Measurements from ENCODE around the gene GORASP2. TPM values are rescaled to one million over a fixed set of nuclear protein-coding genes. Genes with fewer than 3 reads are reported as not detected.

The GORASP2 gene
- 127 and 148 TPM in 2 replicates for polyA plus RNA-seq (2012; rRNA removed)
- polyA plus RNA-seq (2012; cell fraction: cytosol; rRNA removed) = 111 and 119 TPM in 2 replicates
- 62.1 and 103 TPM in 2 replicates for polyA plus RNA-seq (2012; cell fraction: nucleus; rRNA removed)

DNA sequence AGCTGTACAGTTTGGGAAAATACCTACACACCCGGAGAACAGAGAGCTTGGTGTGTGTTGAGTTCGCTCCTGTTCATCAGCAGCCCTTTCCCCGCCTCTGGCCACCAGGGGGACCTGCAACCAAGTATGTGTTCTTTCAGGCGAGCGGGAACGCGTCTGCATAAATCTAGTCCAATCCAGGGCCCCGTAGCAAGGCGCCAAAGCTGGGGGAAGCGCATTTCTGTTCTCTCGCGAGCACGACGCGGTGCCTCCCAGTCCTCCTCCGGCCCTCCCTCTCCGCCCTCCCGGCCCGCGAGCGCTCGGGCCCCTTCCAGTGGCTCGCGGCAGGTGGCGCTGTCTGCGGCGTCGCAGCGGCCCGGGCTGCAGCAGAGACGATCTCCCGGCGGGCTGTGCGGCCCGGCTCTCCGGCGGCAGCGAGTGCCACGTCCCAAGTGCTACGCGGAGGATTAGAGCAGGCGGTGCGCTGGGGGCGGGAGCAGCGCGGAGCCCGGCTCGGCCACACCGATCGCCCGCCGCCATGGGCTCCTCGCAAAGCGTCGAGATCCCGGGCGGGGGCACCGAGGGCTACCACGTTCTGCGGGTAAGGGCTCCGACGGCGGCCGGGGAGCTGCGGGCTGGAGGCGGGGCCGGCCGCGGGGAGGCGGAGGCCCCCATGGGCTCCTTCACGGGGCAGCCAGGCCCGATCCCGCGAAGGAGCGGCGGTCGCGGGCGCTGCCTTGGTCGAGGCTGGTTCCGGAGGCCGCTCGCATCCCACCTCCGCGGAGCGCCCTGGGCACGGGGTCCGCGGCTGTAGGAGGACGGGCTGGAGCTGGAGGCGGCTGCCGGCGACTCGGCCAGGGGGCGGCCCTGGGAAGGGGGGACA is at the start of gene GORASP2:
TSS of gene GORASP2 (plus strand) at position 430 of the 862 bp plus-strand sequence. CDS start at position 518, 88 bp downstream.
- WGBS (ENCODE audit: low lambda C conversion rate) = 2% methylated on average over 13 of the region's 95 CpGs
- CTCF ChIA-PET = interaction anchor here (0.6 to 3.9 kb wide), 59 partner anchors 9 to 1807 kb away, joined by 3 to 32 read pairs (median 4); partner anchors contain the start of genes METTL8 and TLK1
- peak within 1 kb of the TSS; percentile 90 to 92 for H3K27ac ChIP-seq (ENCODE audit: low read depth in 2 of 2, low read length in 1 of 2)
- peaks cover 49% of the 10 kb centered on the region for H3K79me2 ChIP-seq (ENCODE audit: insufficient read depth)
- no peaks in the 10 kb centered on the region for H3K9me3 ChIP-seq
- POLR2A ChIA-PET = interaction anchor here (0.5 to 1.4 kb wide), 3 partner anchors 48 to 488 kb away, joined by 4 to 5 read pairs (median 4); no protein-coding TSS in a partner anchor
- H3K9ac ChIP-seq = peak within 1 kb of the TSS; percentile 98
- H3K27me3 ChIP-seq (ENCODE audit: insufficient read depth) = no peaks in the 10 kb centered on the region
- H3K9me2 ChIP-seq = no peaks in the 10 kb centered on the region
- peaks cover 4 to 6% of the 10 kb centered on the region in 2 experiments for H3K36me3 ChIP-seq (replicated peaks in 1 of 2; ENCODE audit: control insufficient read depth in 1 of 2, insufficient read depth in 2 of 2, low read length in 1 of 2)
- peaks cover 43% of the 10 kb centered on the region for H4K20me1 ChIP-seq (ENCODE audit: insufficient read depth)
- peak within 1 kb of the TSS; percentile 95 to 96 for H3K4me3 ChIP-seq (ENCODE audit: low read depth in 2 of 2, low read length in 1 of 2)
- DNase-seq = peak; percentile 98
- peak within 1 kb of the TSS; percentile 85 for H3K4me2 ChIP-seq
- H3K4me1 ChIP-seq (ENCODE audit: control insufficient read depth in 1 of 2, insufficient read depth in 2 of 2, low read depth in 1 of 2, low read length in 1 of 2) = peaks cover 10 to 16% of the 10 kb centered on the region in 2 experiments
- peaks cover 11% of the 10 kb centered on the region for H3F3A ChIP-seq (replicated peaks; ENCODE audit: insufficient read depth)
- H2AFZ ChIP-seq (ENCODE audit: low read depth) = peak within 1 kb of the TSS; percentile 82
- TF ChIP-seq RXRA (IDR thresholded peaks at IDR 0.05; ENCODE audit: borderline replicate concordance, low read depth) = no peak
- peak; percentile 78 for TF ChIP-seq TAF1 (IDR thresholded peaks at IDR 0.05; ENCODE audit: borderline replicate concordance, low read depth, low read length)
- TF ChIP-seq RCOR1 (IDR thresholded peaks at IDR 0.05; ENCODE audit: low read length) = peak; percentile 59
- peak; percentile 64; the same call in 1 of the 2 replicates for TF ChIP-seq RFX5 (IDR thresholded peaks at IDR 0.05; ENCODE audit: low read length)
- TF ChIP-seq JUND (IDR thresholded peaks at IDR 0.05) = no peak
- TF ChIP-seq, protein P1, sequence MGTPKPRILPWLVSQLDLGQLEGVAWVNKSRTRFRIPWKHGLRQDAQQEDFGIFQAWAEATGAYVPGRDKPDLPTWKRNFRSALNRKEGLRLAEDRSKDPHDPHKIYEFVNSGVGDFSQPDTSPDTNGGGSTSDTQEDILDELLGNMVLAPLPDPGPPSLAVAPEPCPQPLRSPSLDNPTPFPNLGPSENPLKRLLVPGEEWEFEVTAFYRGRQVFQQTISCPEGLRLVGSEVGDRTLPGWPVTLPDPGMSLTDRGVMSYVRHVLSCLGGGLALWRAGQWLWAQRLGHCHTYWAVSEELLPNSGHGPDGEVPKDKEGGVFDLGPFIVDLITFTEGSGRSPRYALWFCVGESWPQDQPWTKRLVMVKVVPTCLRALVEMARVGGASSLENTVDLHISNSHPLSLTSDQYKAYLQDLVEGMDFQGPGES (IDR thresholded peaks at IDR 0.05; ENCODE audit: low read depth, low read length) = no peak
- TF ChIP-seq, protein P2, sequence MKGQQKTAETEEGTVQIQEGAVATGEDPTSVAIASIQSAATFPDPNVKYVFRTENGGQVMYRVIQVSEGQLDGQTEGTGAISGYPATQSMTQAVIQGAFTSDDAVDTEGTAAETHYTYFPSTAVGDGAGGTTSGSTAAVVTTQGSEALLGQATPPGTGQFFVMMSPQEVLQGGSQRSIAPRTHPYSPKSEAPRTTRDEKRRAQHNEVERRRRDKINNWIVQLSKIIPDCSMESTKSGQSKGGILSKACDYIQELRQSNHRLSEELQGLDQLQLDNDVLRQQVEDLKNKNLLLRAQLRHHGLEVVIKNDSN (IDR thresholded peaks at IDR 0.05; ENCODE audit: borderline replicate concordance, low read depth) = no peak; the same call in 1 of the 2 replicates
- 0 out of 2 replicates have a peak, but pooled peaks have one; percentile 26 for TF ChIP-seq GABPA (IDR thresholded peaks at IDR 0.05; ENCODE audit: low read depth)
- TF ChIP-seq TCF12 (IDR thresholded peaks at IDR 0.05) = peak; percentile 40; the same call in 1 of the 2 replicates
- TF ChIP-seq ELF1 (IDR thresholded peaks at IDR 0.05) = peak; percentile 75
- TF ChIP-seq FOXM1 (IDR thresholded peaks at IDR 0.05; ENCODE audit: low read depth) = 0 out of 2 replicates have a peak, but pooled peaks have one; percentile 34
- TF ChIP-seq, protein P3, sequence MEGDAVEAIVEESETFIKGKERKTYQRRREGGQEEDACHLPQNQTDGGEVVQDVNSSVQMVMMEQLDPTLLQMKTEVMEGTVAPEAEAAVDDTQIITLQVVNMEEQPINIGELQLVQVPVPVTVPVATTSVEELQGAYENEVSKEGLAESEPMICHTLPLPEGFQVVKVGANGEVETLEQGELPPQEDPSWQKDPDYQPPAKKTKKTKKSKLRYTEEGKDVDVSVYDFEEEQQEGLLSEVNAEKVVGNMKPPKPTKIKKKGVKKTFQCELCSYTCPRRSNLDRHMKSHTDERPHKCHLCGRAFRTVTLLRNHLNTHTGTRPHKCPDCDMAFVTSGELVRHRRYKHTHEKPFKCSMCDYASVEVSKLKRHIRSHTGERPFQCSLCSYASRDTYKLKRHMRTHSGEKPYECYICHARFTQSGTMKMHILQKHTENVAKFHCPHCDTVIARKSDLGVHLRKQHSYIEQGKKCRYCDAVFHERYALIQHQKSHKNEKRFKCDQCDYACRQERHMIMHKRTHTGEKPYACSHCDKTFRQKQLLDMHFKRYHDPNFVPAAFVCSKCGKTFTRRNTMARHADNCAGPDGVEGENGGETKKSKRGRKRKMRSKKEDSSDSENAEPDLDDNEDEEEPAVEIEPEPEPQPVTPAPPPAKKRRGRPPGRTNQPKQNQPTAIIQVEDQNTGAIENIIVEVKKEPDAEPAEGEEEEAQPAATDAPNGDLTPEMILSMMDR (IDR thresholded peaks at IDR 0.05) = peak; percentile 89
- TF ChIP-seq MEF2A (IDR thresholded peaks at IDR 0.05; ENCODE audit: borderline replicate concordance, low read depth) = no peak
- TF ChIP-seq SMC3 (IDR thresholded peaks at IDR 0.05; ENCODE audit: low read depth, low read length) = peak; percentile 44
- peak; percentile 20 for TF ChIP-seq NRF1 (IDR thresholded peaks at IDR 0.05; ENCODE audit: low read depth, low read length)
- TF ChIP-seq, protein P4, sequence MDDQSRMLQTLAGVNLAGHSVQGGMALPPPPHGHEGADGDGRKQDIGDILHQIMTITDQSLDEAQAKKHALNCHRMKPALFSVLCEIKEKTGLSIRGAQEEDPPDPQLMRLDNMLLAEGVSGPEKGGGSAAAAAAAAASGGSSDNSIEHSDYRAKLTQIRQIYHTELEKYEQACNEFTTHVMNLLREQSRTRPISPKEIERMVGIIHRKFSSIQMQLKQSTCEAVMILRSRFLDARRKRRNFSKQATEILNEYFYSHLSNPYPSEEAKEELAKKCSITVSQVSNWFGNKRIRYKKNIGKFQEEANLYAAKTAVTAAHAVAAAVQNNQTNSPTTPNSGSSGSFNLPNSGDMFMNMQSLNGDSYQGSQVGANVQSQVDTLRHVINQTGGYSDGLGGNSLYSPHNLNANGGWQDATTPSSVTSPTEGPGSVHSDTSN (IDR thresholded peaks at IDR 0.05) = peak; percentile 50; the same call in 1 of the 2 replicates
- no peak for TF ChIP-seq NFIC (IDR thresholded peaks at IDR 0.05; ENCODE audit: borderline replicate concordance)
- no peak for TF ChIP-seq GATA2 (CRISPR knock-in tag; IDR thresholded peaks at IDR 0.05)
- TF ChIP-seq MXI1 (IDR thresholded peaks at IDR 0.05; ENCODE audit: low read depth, low read length) = peak; percentile 83
- TF ChIP-seq, protein P5, sequence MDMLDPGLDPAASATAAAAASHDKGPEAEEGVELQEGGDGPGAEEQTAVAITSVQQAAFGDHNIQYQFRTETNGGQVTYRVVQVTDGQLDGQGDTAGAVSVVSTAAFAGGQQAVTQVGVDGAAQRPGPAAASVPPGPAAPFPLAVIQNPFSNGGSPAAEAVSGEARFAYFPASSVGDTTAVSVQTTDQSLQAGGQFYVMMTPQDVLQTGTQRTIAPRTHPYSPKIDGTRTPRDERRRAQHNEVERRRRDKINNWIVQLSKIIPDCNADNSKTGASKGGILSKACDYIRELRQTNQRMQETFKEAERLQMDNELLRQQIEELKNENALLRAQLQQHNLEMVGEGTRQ (IDR thresholded peaks at IDR 0.05; ENCODE audit: borderline replicate concordance, low read depth, low read length) = no peak
- TF ChIP-seq RAD21 (IDR thresholded peaks at IDR 0.05; ENCODE audit: low read length) = peak; percentile 62
- no peak; the same call in 1 of the 2 replicates for TF ChIP-seq TEAD4 (IDR thresholded peaks at IDR 0.05; ENCODE audit: borderline replicate concordance, insufficient read depth)
- TF ChIP-seq SIN3A (IDR thresholded peaks at IDR 0.05; ENCODE audit: borderline replicate concordance, low read depth, low read length) = peak; percentile 98
- TF ChIP-seq, protein P6, sequence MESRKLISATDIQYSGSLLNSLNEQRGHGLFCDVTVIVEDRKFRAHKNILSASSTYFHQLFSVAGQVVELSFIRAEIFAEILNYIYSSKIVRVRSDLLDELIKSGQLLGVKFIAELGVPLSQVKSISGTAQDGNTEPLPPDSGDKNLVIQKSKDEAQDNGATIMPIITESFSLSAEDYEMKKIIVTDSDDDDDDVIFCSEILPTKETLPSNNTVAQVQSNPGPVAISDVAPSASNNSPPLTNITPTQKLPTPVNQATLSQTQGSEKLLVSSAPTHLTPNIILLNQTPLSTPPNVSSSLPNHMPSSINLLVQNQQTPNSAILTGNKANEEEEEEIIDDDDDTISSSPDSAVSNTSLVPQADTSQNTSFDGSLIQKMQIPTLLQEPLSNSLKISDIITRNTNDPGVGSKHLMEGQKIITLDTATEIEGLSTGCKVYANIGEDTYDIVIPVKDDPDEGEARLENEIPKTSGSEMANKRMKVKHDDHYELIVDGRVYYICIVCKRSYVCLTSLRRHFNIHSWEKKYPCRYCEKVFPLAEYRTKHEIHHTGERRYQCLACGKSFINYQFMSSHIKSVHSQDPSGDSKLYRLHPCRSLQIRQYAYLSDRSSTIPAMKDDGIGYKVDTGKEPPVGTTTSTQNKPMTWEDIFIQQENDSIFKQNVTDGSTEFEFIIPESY (IDR thresholded peaks at IDR 0.05; ENCODE audit: borderline replicate concordance, low read depth) = peak; percentile 99
